AG04450 (cell line): ENCODE data around the gene RPL19. TPM values are rescaled to one million over a fixed set of nuclear protein-coding genes. Genes with fewer than 3 reads are reported as not detected.

Source experiments
- polyA plus RNA-seq: library from polyadenylated mRNA; depleted of rRNA; stranded (reverse); fragments of >200 nt; gene quantifications from 2 replicates; pipeline ENCODE4 v1.2.3, GENCODE V29; 2011; rRNA removed

The RPL19 gene
- polyA plus RNA-seq, 1 experiment: 1,791 TPM

Other genes with a start within 250 kb of the RPL19 start
- gene FBXO47, start 232.9 kb upstream of the RPL19 start, polyA plus RNA-seq: not detected in 2 replicates
- 1.9 and 2.1 TPM in 2 replicates for gene PLXDC1, start 48.6 kb upstream of the RPL19 start, polyA plus RNA-seq
- not detected in 2 replicates for gene ARL5C, start 34.1 kb upstream of the RPL19 start, polyA plus RNA-seq
- gene CACNB1, start 2.6 kb upstream of the RPL19 start, polyA plus RNA-seq: 3.2 and 3.7 TPM in 2 replicates
- 0.04 TPM in 1 of 2 replicates, not detected in the other for gene STAC2, start 25.7 kb downstream of the RPL19 start, polyA plus RNA-seq
- 5.7 and 6.7 TPM in 2 replicates for gene FBXL20, start 201.3 kb downstream of the RPL19 start, polyA plus RNA-seq